GM10266 (cell line): ENCODE results near the gene DGUOK.

ENCODE experiments used
- DNase-seq: peaks from one replicate; pipeline ENCODE4 v3.0.0; 2012; ENCODE audit errors: extremely low spot score
- TF ChIP-seq, protein P1 (sequence below): IDR thresholded peaks from 2 replicates; pipeline ENCODE4 v1.5.1; 2012; ENCODE audit warnings: mild to moderate bottlenecking, low read depth; ENCODE audit not compliant: control insufficient read depth, insufficient read depth; ENCODE audit errors: missing control alignments

DGUOK gene

DNA sequence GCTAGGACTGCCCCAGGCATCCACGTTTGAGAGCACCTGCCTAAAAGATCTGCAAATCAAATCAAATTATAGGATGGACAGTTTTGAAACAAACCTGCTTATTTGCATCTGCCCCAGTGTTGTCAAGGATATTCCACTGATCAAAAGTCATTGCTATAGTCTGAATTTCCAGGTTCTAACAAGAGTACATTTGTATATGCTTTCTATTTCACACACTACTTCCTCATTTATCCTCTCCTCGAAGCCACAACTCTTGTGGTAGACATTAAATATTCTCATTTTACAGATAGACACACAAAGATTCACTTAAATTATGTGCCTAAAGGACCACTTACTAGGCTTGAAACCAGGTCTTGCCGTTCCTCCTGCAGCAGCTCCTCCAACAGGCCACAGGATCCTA lies 46.2 kb downstream of the DGUOK start:
- TF ChIP-seq, protein P1, sequence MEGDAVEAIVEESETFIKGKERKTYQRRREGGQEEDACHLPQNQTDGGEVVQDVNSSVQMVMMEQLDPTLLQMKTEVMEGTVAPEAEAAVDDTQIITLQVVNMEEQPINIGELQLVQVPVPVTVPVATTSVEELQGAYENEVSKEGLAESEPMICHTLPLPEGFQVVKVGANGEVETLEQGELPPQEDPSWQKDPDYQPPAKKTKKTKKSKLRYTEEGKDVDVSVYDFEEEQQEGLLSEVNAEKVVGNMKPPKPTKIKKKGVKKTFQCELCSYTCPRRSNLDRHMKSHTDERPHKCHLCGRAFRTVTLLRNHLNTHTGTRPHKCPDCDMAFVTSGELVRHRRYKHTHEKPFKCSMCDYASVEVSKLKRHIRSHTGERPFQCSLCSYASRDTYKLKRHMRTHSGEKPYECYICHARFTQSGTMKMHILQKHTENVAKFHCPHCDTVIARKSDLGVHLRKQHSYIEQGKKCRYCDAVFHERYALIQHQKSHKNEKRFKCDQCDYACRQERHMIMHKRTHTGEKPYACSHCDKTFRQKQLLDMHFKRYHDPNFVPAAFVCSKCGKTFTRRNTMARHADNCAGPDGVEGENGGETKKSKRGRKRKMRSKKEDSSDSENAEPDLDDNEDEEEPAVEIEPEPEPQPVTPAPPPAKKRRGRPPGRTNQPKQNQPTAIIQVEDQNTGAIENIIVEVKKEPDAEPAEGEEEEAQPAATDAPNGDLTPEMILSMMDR, result no peak
- no peak for DNase-seq

DNA sequence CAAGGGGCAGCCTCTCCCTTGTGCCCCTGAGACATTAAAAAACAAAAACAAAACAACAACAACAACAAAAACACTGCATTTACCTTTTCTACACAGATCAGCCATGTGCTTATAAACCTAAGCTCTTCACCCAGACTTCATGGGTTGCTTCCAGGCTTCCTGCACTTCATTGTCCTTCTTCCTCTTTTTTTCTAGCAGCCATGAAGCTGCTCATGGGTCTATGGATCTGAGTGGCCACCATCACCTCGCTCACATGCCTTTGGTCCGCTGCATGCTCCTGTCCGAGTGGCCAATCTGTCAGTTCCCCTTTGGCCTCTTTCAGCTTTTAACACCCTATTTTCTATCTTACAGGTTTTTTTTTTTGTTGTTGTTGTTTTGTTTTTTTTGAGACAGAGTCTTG lies 49.1 kb downstream of the DGUOK start:
- TF ChIP-seq, protein P1, result no peak
- no peak for DNase-seq

DNA sequence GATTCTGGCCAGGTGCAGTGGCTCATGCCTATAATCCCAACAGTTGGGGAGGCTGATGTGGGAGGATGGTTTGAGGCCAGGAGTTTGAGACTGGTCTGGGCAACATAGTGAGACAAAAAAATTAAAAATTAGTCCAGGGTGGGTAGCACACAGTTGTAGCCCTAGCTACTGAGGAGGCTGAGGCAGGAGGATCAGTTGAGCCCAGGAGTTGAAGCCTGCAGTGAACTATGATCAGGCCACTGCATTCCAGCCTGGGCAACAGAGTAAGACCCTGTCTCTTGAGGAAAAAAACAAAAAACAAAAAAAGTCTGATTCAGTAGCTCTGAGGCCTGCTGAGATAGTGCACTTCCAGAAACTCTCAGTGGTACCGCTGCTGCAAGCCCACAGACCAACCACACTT lies 50.1 kb downstream of the DGUOK start:
- TF ChIP-seq, protein P1, result no peak
- DNase-seq, result no peak

DNA sequence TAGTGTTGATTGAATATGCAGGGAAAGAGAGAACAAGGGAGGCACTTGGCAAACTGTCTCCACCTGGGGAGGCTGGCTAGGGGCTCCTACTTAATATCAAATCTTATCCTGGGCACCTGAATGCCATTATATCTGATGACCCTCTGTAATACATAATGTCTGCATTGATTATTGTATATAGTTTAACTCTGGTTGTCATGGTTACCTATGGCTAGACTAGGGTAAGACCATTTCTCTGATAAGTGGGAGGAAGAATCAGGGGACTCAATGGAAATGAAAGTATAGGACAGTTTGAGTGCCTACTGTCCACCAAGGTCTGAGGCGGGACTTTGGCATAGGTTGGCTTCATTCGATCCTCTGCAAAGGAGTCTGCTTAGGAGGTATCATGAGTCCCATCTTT lies 50.8 kb downstream of the DGUOK start:
- TF ChIP-seq, protein P1, result no peak
- no peak for DNase-seq

DNA sequence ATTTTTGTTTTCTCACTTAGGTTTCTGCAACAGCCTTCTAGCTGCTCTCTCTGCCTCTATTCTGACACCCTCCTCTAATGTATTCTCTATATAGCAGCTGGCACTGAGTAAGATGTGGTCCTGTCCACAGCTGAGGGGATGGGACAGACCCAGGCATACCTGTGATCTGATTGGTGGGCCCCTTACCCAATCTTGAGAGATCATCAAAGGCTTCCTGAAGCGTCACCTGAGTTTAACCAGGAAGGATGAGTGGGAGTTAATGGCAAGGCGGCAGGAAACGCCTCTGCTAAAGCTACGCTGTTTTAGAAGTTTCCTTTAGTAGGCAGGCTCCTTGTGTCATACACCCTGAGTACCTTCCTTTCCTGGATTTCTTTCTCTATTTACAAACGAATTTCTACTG lies 52.3 kb downstream of the DGUOK start:
- peak; percentile 70 for DNase-seq
- TF ChIP-seq, protein P1, result no peak

DNA sequence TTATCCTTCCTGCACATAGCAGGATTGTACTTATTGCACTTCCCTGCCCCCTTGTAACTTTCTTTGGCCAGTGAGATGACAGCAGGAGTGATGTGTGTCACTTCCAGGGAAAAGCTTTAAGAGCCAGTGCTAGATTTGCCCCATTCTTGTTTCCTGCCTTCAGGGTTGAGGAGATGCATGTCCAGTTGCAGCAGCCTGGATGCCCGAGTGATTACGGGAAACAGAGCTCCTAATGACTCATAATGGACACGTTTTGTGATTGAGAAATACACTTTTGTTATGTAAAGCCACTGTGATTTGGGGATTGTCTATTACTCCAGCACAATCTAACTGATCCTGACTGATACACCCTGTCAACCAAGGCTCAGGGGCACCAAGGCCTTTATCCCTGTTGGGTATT lies 53.0 kb downstream of the DGUOK start:
- no peak for DNase-seq
- TF ChIP-seq, protein P1, result no peak

DNA sequence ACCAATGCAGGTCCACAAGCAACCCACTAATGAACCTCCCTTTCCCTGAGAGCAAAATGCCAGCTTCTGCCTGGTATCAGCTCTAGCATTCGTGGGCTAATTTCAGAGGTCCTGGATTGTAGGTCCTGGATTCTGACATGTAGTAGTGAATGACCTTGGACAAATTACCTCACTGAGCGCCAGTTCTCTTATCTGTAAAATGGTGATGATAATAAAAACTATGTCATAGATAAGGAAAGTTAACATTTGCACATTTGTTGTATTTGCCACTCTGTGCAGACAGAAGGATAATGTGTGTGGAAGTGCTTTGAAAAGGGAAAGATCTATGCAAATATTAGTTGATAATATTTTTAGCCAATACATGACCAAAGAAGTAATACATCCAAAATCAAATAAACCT lies 53.9 kb downstream of the DGUOK start:
- TF ChIP-seq, protein P1, result no peak
- DNase-seq, result no peak
